GM06990 (cell line): ENCODE measurements around the gene CCL17.
A peak's percentile ranks its signal among the peaks of the same experiment; 100 is the strongest.

ENCODE experiments used
- DNase-seq: peaks from one replicate; pipeline ENCODE4 v3.0.0-alpha.2; 2011; ENCODE audit not compliant: insufficient read length; ENCODE audit errors: extremely low read depth
- H3K27me3 ChIP-seq: replicated peaks from 2 replicates; pipeline ENCODE4 v1.6.0; 2011; ENCODE audit warnings: low read length; ENCODE audit not compliant: control insufficient read depth, insufficient read depth
- H3K36me3 ChIP-seq: 2 replicates; pipeline ENCODE4 v1.5.1; 2011; ENCODE audit warnings: low read length; ENCODE audit not compliant: control insufficient read depth, insufficient read depth
- H3K4me3 ChIP-seq: replicated peaks from 2 replicates; pipeline ENCODE4 v1.5.1; 2011; ENCODE audit warnings: low read depth, mild to moderate bottlenecking, control low read depth, low read length
- TF ChIP-seq, protein P1 (sequence below): IDR thresholded peaks from 2 replicates; pipeline ENCODE4 v1.5.1; 2011; ENCODE audit warnings: low read length, control low read depth, mild to moderate bottlenecking, inconsistent platforms; ENCODE audit not compliant: insufficient read depth, poor library complexity, severe bottlenecking

CCL17 gene

DNA sequence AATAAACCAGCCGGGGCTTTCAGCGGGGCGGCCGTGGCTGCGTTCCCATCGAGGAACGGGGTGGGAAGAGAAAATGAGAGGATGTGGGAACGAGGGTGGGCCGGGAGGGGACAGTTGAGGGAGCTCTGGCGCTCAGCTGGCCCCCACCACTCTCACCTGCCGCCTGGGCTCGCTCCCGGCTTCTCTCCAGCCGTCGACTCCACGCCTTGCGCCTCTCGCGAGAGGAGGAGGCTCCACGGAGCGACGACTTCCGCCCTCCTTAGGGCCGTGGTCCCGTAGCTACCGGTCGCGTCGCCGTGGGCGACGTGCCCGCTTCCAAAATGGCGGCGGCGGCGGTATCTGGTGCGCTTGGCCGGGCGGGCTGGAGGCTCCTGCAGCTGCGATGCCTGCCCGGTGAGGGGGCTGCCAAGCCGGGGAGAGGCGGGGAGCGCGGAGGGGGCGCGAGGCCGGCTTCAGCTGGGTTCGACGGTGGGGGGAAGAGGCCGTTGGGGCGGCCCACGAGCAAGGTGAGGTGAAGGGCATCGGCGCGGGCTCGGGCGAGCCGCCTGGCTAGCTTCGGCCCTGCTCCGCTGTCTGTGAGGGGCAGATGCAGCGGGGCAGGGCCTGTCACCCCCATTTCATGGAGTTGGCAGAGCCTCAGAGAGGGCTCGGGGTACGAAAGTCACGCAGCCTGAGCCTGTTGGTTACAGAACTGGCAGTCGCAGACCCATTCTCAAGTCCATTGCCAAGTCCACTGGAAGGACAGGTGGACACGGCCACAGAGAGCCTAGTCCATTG, 42.8 kb downstream of the CCL17 start, which contains the start of the genes CIAPIN1 and COQ9:
CIAPIN1 (minus strand) TSS at position 200 of the 777 bp plus-strand sequence. CDS start 6,457 bp downstream, outside the sequence.
COQ9 (plus strand) TSS at position 294 of the 777 bp plus-strand sequence; CDS start at position 321, 27 bp downstream.
- Histone ChIP-seq H3K36me3 (peaks cover 1% of the 10 kb centered on the region), H3K27me3 (no peaks in the 10 kb centered on the region), H3K4me3 (peak within 1 kb of the TSS; percentile 95)
- TF ChIP-seq, protein P1, sequence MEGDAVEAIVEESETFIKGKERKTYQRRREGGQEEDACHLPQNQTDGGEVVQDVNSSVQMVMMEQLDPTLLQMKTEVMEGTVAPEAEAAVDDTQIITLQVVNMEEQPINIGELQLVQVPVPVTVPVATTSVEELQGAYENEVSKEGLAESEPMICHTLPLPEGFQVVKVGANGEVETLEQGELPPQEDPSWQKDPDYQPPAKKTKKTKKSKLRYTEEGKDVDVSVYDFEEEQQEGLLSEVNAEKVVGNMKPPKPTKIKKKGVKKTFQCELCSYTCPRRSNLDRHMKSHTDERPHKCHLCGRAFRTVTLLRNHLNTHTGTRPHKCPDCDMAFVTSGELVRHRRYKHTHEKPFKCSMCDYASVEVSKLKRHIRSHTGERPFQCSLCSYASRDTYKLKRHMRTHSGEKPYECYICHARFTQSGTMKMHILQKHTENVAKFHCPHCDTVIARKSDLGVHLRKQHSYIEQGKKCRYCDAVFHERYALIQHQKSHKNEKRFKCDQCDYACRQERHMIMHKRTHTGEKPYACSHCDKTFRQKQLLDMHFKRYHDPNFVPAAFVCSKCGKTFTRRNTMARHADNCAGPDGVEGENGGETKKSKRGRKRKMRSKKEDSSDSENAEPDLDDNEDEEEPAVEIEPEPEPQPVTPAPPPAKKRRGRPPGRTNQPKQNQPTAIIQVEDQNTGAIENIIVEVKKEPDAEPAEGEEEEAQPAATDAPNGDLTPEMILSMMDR = no peak
- peak; percentile 93 for DNase-seq

DNA sequence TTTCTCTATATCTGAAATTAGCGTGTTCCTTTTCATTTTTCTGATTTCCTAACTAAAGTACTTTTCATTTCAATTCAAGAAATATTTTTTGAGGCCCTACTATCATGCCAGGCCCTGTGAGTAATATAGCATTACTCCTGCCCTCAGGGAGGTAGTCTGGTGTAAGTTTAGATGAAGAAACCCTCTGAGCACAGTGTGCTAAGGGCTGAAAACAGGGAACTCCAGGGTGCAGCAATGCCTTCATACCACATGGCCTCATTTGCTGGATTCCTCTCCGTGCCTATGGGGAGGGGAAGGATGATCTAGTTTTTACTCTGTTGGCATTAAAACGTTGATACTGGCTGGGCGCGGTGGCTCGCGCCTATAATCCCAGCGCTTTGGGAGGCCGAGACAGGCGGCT, 47.5 kb downstream of the CCL17 start:
- Histone ChIP-seq H3K27me3 (no peaks in the 10 kb centered on the region), H3K36me3 (peaks cover 28% of the 10 kb centered on the region), H3K4me3 (no peak overlapping the region)
- DNase-seq = no peak
- TF ChIP-seq, protein P1 = no peak

DNA sequence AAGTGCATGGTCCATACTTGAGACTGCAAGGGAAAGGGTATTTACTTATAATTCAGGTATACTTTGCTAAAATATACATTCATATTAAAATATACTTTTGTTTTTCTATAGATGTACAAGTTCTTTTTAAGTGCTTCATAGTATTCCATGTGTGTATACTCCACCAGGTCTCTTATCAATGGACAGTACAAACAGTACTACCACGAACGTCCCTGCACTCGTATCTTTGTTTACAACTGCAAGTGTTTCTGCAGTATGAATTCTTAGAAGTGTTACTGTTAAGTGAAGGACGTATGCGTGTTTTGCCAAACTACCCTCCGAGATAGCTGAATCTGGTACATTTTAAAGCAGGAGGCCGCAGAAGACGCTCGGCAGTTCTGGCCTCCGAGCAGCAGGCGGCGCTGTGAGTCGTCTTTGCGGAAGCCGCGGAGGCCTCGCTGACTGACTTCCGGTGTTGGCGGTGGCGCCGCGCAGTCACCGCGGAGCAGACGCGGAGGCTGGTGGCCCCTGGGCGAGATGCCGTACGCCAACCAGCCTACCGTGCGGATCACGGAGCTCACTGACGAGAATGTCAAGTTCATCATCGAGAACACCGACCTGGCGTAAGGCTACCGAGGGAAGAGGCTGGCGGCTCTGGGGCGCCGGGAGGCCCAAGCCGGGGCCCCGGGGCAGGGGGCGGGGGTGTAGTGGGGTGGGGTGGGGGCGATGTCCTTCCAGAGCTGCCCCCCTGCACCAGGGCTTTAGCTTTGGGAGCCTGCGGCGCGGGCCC, 57.8 kb downstream of the CCL17 start, which contains the start of gene POLR2C:
POLR2C (plus strand) TSS at position 471 of the 769 bp plus-strand sequence; CDS start at position 517, 46 bp downstream.
- H3K36me3 ChIP-seq = peaks cover 24% of the 10 kb centered on the region
- DNase-seq = peak; percentile 91
- no peaks in the 10 kb centered on the region for H3K27me3 ChIP-seq
- H3K4me3 ChIP-seq = peak within 1 kb of the TSS; percentile 98
- TF ChIP-seq, protein P1 = peak; percentile 98

DNA sequence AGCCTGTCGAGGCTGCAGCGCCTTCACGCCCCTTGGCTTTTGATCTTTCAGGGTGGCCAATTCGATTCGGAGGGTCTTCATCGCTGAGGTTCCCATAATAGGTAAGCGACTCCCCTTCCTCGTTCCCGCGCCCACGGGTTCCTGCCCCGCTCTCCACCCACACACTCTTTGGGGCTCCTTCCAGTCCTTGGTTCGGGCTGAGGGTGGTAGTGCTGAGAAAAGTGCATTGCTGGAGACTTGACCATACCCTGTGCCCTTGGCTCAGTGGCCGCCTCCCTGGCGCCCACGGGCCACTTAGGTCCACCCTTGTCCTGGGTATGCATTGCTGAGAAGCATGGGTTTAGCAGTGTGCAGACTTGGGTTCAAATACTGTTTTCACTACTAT, 58.4 kb downstream of the CCL17 start:
- TF ChIP-seq, protein P1 = no peak
- Histone ChIP-seq H3K36me3 (peaks cover 21% of the 10 kb centered on the region), H3K4me3 (peak overlapping the region; percentile 98), H3K27me3 (no peaks in the 10 kb centered on the region)
- DNase-seq = no peak

DNA sequence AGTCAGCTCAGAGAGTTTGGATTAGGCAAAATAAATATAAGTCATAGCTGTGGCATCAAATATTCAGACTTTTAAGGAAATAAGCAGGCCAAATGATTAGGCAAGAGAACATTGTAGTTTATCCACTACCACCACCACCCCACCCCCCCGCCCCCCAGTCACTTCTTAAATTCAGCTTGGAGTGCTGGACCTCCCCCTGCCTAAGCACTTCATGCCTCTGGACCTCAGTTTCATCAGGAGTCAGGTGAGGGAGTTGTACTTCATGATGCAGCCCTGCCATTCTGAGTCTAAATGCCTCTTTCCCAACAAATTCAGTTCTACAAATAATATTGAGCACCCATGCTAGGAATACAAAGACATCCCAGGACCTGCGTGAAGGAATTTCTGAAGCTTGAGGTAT, 60.0 kb downstream of the CCL17 start:
- H3K36me3 ChIP-seq = peaks cover 25% of the 10 kb centered on the region
- no peak overlapping the region for H3K4me3 ChIP-seq
- no peak for DNase-seq
- H3K27me3 ChIP-seq = no peaks in the 10 kb centered on the region
- TF ChIP-seq, protein P1 = no peak
